ENCODE results near the gene SFSWAP.

DNA sequence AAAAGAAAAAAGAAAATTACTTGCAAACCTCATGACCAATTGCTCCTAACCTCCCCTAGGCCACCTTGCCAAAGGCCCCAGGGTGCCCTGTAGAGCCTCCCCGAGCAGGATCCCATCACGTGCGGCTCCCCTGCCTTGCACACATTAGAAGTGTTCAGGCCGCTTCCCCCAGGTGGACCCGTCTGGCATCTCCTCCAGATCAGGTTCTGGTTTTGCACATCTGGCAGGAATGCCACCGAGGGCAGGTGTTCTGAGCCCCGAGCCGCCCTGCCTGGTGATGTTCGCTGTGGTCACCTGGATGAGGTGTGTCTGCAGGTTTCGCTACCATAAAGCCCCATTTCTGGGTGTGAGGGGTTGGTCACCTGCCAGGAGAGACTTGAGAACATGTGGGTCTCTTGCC, 136.6 kb downstream of the SFSWAP start:
- no peak for TF ChIP-seq POLR2A (IDR thresholded peaks at IDR 0.05)
- TF ChIP-seq, protein P1, sequence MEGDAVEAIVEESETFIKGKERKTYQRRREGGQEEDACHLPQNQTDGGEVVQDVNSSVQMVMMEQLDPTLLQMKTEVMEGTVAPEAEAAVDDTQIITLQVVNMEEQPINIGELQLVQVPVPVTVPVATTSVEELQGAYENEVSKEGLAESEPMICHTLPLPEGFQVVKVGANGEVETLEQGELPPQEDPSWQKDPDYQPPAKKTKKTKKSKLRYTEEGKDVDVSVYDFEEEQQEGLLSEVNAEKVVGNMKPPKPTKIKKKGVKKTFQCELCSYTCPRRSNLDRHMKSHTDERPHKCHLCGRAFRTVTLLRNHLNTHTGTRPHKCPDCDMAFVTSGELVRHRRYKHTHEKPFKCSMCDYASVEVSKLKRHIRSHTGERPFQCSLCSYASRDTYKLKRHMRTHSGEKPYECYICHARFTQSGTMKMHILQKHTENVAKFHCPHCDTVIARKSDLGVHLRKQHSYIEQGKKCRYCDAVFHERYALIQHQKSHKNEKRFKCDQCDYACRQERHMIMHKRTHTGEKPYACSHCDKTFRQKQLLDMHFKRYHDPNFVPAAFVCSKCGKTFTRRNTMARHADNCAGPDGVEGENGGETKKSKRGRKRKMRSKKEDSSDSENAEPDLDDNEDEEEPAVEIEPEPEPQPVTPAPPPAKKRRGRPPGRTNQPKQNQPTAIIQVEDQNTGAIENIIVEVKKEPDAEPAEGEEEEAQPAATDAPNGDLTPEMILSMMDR (IDR thresholded peaks at IDR 0.05): no peak
